C4-2B (cell line): ENCODE data around the gene CEP164.

Source experiments
- H3K27ac ChIP-seq: fragments of 450-650 bp; 2 replicates; pipeline ENCODE4 v1.5.1; 2017
- ZFX ChIP-seq: fragments of 450-650 bp; IDR thresholded peaks from 2 replicates; pipeline ENCODE4 v1.6.1; 2017
- TF ChIP-seq, protein P1 (sequence below): fragments of 450-650 bp; conservative IDR thresholded peaks from 2 replicates; pipeline ENCODE4 v1.5.1; 2017; ENCODE audit warnings: mild to moderate bottlenecking

CEP164 gene

DNA sequence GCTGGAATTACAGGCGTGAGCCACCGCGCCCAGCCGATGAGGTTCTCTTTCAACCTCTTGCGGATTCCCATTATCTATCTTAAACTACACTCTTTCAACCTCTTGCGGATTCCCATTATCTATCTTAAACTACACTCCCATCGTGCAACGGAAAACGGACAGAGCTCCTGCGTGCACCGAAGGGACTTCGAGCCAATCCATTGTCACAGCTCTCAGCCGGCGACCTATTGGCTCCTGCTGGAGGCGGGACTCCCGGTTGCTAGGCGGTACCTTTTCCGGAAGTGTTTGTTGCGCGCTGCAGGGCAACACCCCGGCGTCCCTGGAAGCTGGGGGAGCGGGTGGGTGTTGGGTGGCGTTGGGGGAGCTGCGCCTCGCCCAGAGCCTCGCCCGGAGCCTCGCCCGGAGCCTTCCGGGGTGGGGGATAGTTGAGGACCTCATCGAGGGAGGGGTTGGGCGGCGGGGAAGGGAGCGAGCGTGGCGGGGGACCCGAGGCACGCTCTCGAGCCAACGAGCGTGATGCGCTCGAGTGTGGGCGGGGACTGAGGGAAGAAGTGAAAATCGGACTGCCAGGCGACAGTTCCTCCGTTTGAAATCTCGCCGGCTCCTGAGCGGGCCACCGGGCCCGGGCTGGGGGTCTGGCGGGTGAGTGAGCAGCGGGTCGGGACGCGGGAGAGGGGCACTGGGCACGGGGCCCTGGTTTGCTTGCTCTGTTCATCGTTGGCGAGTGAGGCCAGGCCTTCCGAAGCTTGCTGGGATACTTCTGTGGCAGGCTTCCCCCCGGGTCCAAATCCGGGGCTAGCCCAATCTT lies at the start of gene CEP164:
CEP164 (plus strand) TSS at position 288 of the 808 bp plus-strand sequence. CDS start 10,733 bp downstream, outside the sequence.
- H3K27ac ChIP-seq, result peak within 1 kb of the TSS; percentile 74
- TF ChIP-seq, protein P1, sequence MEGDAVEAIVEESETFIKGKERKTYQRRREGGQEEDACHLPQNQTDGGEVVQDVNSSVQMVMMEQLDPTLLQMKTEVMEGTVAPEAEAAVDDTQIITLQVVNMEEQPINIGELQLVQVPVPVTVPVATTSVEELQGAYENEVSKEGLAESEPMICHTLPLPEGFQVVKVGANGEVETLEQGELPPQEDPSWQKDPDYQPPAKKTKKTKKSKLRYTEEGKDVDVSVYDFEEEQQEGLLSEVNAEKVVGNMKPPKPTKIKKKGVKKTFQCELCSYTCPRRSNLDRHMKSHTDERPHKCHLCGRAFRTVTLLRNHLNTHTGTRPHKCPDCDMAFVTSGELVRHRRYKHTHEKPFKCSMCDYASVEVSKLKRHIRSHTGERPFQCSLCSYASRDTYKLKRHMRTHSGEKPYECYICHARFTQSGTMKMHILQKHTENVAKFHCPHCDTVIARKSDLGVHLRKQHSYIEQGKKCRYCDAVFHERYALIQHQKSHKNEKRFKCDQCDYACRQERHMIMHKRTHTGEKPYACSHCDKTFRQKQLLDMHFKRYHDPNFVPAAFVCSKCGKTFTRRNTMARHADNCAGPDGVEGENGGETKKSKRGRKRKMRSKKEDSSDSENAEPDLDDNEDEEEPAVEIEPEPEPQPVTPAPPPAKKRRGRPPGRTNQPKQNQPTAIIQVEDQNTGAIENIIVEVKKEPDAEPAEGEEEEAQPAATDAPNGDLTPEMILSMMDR, result no peak
- TF ChIP-seq ZFX, result peak; percentile 41; the same call in 1 of the 2 replicates

DNA sequence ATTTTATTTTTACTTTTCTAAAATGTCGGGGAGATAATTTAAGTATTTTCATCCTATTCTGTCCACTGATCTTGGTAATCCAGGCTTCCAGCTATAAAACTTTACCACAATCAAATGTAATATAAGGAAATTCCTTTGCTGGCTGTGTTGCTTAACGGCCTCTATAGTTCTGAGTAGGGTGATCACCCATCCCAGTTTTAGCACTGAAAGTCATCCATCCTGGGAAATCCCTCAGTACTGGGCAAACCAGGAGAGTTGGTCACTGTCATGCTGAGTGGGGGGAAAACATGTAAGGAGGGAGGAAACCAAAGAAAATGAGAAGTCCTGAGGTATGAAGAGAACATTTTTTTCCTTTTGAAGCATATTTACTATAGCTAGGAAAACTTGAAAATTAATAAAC lies 49.3 kb upstream of the CEP164 start:
- TF ChIP-seq, protein P1, result no peak
- no peak for TF ChIP-seq ZFX
- no peak overlapping the region for H3K27ac ChIP-seq

DNA sequence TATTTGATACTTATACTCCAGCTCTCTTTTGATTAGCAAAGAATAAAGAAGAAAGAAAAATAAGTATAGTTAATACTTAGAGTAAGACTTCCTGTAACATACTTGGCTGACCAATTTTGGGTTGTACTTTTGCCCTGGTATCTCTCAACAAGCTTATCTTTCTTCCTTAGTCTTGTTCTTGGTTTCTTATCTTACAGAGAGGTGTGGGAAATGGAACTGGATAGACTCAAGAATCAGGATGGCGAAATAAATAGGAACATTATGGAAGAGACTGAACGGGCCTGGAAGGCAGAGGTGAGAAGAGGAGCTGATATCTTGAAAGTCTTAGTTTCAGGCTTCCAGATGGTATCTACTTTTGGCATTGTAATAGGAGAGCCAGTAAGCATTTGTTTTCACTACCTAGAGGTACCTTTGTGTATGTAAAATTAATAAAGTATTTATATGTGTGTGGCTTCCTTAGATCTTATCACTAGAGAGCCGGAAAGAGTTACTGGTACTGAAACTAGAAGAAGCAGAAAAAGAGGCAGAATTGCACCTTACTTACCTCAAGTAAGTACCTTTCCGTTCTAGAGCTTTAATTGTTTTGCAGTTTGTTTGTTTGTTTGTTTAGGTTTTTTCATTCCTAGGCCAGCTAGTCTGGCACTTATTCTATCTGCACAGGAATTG lies 47.8 kb upstream of the CEP164 start:
- no peak for TF ChIP-seq ZFX
- TF ChIP-seq, protein P1, result no peak
- no peak overlapping the region for H3K27ac ChIP-seq

DNA sequence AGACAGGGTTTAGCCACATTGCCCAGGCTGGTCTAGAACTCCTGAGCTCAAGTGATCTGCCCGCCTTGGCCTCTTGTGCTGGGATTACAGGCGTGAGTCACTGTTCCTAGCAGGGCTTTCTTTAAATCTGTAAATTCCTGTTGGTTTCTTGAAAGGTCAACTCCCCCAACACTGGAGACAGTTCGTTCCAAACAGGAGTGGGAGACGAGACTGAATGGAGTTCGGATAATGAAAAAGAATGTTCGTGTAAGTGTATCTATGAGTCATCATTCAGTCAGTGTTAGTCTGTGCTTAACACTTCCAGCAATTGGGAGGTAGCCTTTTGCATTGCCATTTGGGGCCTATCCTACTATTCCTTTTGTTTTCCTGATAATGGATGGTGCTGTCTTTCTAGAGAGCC lies 46.5 kb upstream of the CEP164 start:
- no peak overlapping the region for H3K27ac ChIP-seq
- no peak for TF ChIP-seq ZFX
- TF ChIP-seq, protein P1, result no peak

DNA sequence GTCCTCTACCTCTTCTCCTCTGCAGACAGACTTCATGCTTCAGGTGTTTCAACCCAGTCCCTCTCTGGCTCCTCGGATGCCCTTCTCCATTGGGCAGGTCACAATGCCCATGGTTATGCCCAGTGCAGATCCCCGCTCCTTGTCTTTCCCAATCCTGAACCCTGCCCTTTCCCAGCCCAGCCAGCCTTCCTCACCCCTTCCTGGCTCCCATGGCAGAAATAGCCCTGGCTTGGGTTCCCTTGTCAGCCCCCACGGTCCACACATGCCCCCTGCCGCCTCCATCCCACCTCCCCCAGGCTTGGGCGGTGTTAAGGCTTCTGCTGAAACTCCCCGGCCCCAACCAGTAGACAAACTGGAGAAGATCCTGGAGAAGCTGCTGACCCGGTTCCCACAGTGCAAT lies 45.8 kb upstream of the CEP164 start:
- TF ChIP-seq, protein P1, result no peak
- TF ChIP-seq ZFX, result no peak
- H3K27ac ChIP-seq, result no peak overlapping the region

DNA sequence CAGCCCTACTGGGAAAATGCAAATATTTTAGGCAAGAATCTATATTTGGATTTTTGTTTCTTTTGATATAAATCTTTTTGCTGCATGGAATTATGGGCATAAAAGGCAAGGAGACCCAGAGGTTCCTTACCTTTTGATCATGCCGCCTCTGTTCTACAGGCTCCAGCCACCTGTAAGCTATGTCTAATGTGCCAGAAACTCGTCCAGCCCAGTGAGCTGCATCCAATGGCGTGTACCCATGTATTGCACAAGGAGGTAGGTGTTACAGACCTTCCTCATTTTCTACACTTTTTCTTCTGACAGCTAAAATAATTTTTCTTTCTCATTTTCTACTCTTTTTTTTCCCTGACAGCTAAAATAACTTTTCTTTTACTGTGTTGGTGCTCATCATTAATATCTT lies 44.7 kb upstream of the CEP164 start:
- TF ChIP-seq ZFX, result no peak
- TF ChIP-seq, protein P1, result no peak
- no peak overlapping the region for H3K27ac ChIP-seq

DNA sequence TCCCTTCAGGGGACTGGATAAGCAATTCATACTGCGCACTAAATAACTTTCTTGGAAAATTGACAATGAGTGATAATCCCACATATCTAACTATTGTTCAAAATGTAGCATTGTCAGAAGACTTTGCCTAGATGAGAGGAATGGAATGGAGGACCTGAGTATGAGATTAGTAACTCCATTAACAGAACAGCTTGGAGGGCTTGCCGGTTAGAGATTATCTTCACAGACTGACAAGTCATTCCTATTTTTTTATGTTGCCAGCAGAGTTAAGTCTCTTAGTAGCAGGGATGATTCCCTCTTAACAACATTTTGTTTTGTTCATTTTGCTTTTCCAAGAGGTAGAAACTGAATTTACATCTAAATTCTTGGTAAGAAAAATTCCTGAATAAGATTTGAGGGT lies 43.6 kb upstream of the CEP164 start:
- no peak for TF ChIP-seq ZFX
- TF ChIP-seq, protein P1, result no peak
- H3K27ac ChIP-seq, result no peak overlapping the region
